ENCODE data around the gene TBCD.
"Not testable (repeated sequence)": the region's sequence is repeated elsewhere in the genome, so short reads cannot be mapped to it uniquely, and the experiment has no call there.

The TBCD gene

GRCh38 chr17:82743344-82744219 is 8.3 kb upstream of the TBCD start:
- no peaks in the 10 kb centered on the region for H3K4me1 Mint-ChIP-seq (ENCODE audit: low read depth)
- H3K36me3 Mint-ChIP-seq (ENCODE audit: low read depth) = peaks cover 24% of the 10 kb centered on the region
- H3K27ac Mint-ChIP-seq = no peak overlapping the region
- H3K4me3 Mint-ChIP-seq = no peak overlapping the region
- no peaks in the 10 kb centered on the region for H3K27me3 Mint-ChIP-seq
- H3K9me3 Mint-ChIP-seq = peaks cover 25% of the 10 kb centered on the region

- not testable (repeated sequence) for H3K27me3 Mint-ChIP-seq; H3K4me1 Mint-ChIP-seq (ENCODE audit: low read depth); H3K27ac Mint-ChIP-seq; H3K4me3 Mint-ChIP-seq
- H3K36me3 Mint-ChIP-seq (ENCODE audit: low read depth) = peaks cover 24% of the 10 kb centered on the region
- H3K9me3 Mint-ChIP-seq = peaks cover 25% of the 10 kb centered on the region
Measured at GRCh38 chr17:82744736-82745135, 7.1 kb upstream of the TBCD start.

GRCh38 chr17:82745524-82745923 is 6.3 kb upstream of the TBCD start:
- H3K27me3 Mint-ChIP-seq = no peaks in the 10 kb centered on the region
- no peak overlapping the region for H3K27ac Mint-ChIP-seq
- peaks cover 19% of the 10 kb centered on the region for H3K9me3 Mint-ChIP-seq
- peaks cover 4% of the 10 kb centered on the region for H3K4me1 Mint-ChIP-seq (ENCODE audit: low read depth)
- no peak overlapping the region for H3K4me3 Mint-ChIP-seq
- peaks cover 17% of the 10 kb centered on the region for H3K36me3 Mint-ChIP-seq (ENCODE audit: low read depth)

GRCh38 chr17:82748756-82749155 is 3.1 kb upstream of the TBCD start:
- Mint-ChIP-seq H3K27me3 (no peaks in the 10 kb centered on the region), H3K36me3 (ENCODE audit: low read depth) (no peaks in the 10 kb centered on the region), H3K9me3 (peaks cover 5% of the 10 kb centered on the region), H3K4me3 (no peak overlapping the region), H3K4me1 (ENCODE audit: low read depth) (peaks cover 17% of the 10 kb centered on the region), H3K27ac (no peak overlapping the region)

GRCh38 chr17:82750241-82750908 is 1.5 kb upstream of the TBCD start:
- H3K4me1 Mint-ChIP-seq (ENCODE audit: low read depth) = peaks cover 30% of the 10 kb centered on the region
- no peaks in the 10 kb centered on the region for H3K36me3 Mint-ChIP-seq (ENCODE audit: low read depth)
- peaks cover 5% of the 10 kb centered on the region for H3K9me3 Mint-ChIP-seq
- H3K27me3 Mint-ChIP-seq = no peaks in the 10 kb centered on the region
- peak overlapping the region; percentile 51 for H3K4me3 Mint-ChIP-seq
- no peak overlapping the region for H3K27ac Mint-ChIP-seq

GRCh38 chr17:82751171-82751570 is 694 bp upstream of the TBCD start:
- peaks cover 2% of the 10 kb centered on the region for H3K9me3 Mint-ChIP-seq
- no peaks in the 10 kb centered on the region for H3K27me3 Mint-ChIP-seq
- no peaks in the 10 kb centered on the region for H3K36me3 Mint-ChIP-seq (ENCODE audit: low read depth)

GRCh38 chr17:82752371-82753200 is 721 bp downstream of the TBCD start:
- H3K4me1 Mint-ChIP-seq (ENCODE audit: low read depth) = peaks cover 30% of the 10 kb centered on the region
- H3K27ac Mint-ChIP-seq = peak overlapping the region; percentile 49
- no peaks in the 10 kb centered on the region for H3K9me3 Mint-ChIP-seq
- H3K36me3 Mint-ChIP-seq (ENCODE audit: low read depth) = peaks cover 8% of the 10 kb centered on the region
- no peaks in the 10 kb centered on the region for H3K27me3 Mint-ChIP-seq
- H3K4me3 Mint-ChIP-seq = peak overlapping the region; percentile 87

More at GRCh38 chr17:82751171-82751570, 694 bp upstream of the TBCD start:
- no peak overlapping the region for H3K27ac Mint-ChIP-seq
- H3K4me3 Mint-ChIP-seq = no peak overlapping the region
- H3K4me1 Mint-ChIP-seq (ENCODE audit: low read depth) = peaks cover 30% of the 10 kb centered on the region

- peaks cover 30% of the 10 kb centered on the region for H3K4me1 Mint-ChIP-seq (ENCODE audit: low read depth)
- peak overlapping the region; percentile 49 for H3K27ac Mint-ChIP-seq
- H3K27me3 Mint-ChIP-seq = no peaks in the 10 kb centered on the region
- no peaks in the 10 kb centered on the region for H3K9me3 Mint-ChIP-seq
- peak overlapping the region; percentile 87 for H3K4me3 Mint-ChIP-seq
- H3K36me3 Mint-ChIP-seq (ENCODE audit: low read depth) = peaks cover 11% of the 10 kb centered on the region
Measured at GRCh38 chr17:82753201-82753464, 1.3 kb downstream of the TBCD start.

- Mint-ChIP-seq H3K4me1 (ENCODE audit: low read depth) (peaks cover 30% of the 10 kb centered on the region), H3K27me3 (no peaks in the 10 kb centered on the region), H3K36me3 (ENCODE audit: low read depth) (peaks cover 11% of the 10 kb centered on the region), H3K27ac (no peak overlapping the region), H3K4me3 (peak overlapping the region; percentile 23), H3K9me3 (no peaks in the 10 kb centered on the region)
Measured at GRCh38 chr17:82754297-82755208, 2.7 kb downstream of the TBCD start.

- Mint-ChIP-seq H3K27me3 (no peaks in the 10 kb centered on the region), H3K4me3 (no peak overlapping the region), H3K4me1 (ENCODE audit: low read depth) (peaks cover 26% of the 10 kb centered on the region), H3K9me3 (no peaks in the 10 kb centered on the region), H3K27ac (no peak overlapping the region), H3K36me3 (ENCODE audit: low read depth) (peaks cover 20% of the 10 kb centered on the region)
Measured at GRCh38 chr17:82756166-82756565, 4.3 kb downstream of the TBCD start.

GRCh38 chr17:82765371-82765770 is 13.5 kb downstream of the TBCD start:
- no peaks in the 10 kb centered on the region for H3K27me3 Mint-ChIP-seq
- H3K4me1 Mint-ChIP-seq (ENCODE audit: low read depth) = peaks cover 4% of the 10 kb centered on the region

GRCh38 chr17:82767041-82767754 is 15.3 kb downstream of the TBCD start:
- H3K4me1 Mint-ChIP-seq (ENCODE audit: low read depth) = peaks cover 4% of the 10 kb centered on the region
- H3K9me3 Mint-ChIP-seq = no peaks in the 10 kb centered on the region
- H3K4me3 Mint-ChIP-seq = no peak overlapping the region
- H3K27me3 Mint-ChIP-seq = no peaks in the 10 kb centered on the region
- peaks cover 69% of the 10 kb centered on the region for H3K36me3 Mint-ChIP-seq (ENCODE audit: low read depth)
- no peak overlapping the region for H3K27ac Mint-ChIP-seq

More at GRCh38 chr17:82765371-82765770, 13.5 kb downstream of the TBCD start:
- H3K27ac Mint-ChIP-seq = no peak overlapping the region
- no peaks in the 10 kb centered on the region for H3K9me3 Mint-ChIP-seq
- H3K36me3 Mint-ChIP-seq (ENCODE audit: low read depth) = peaks cover 68% of the 10 kb centered on the region
- no peak overlapping the region for H3K4me3 Mint-ChIP-seq

- H3K27ac Mint-ChIP-seq = no peak overlapping the region
- H3K9me3 Mint-ChIP-seq = no peaks in the 10 kb centered on the region
- no peak overlapping the region for H3K4me3 Mint-ChIP-seq
- H3K4me1 Mint-ChIP-seq (ENCODE audit: low read depth) = peaks cover 7% of the 10 kb centered on the region
- H3K27me3 Mint-ChIP-seq = no peaks in the 10 kb centered on the region
- peaks cover 63% of the 10 kb centered on the region for H3K36me3 Mint-ChIP-seq (ENCODE audit: low read depth)
Measured at GRCh38 chr17:82769041-82769440, 17.2 kb downstream of the TBCD start.

GRCh38 chr17:82772026-82772425 is 20.2 kb downstream of the TBCD start:
- Mint-ChIP-seq H3K4me1 (ENCODE audit: low read depth) (peaks cover 26% of the 10 kb centered on the region), H3K4me3 (no peak overlapping the region), H3K9me3 (no peaks in the 10 kb centered on the region), H3K27ac (no peak overlapping the region), H3K36me3 (ENCODE audit: low read depth) (peaks cover 50% of the 10 kb centered on the region), H3K27me3 (no peaks in the 10 kb centered on the region)
